HS-5 (cell line): ENCODE data around the gene CACNA2D3.
"Not testable (repeated sequence)": the region's sequence is repeated elsewhere in the genome, so short reads cannot be mapped to it uniquely, and the experiment has no call there.

ENCODE experiments used
- DNase-seq: peaks from one replicate; pipeline ENCODE4 v3.0.0-alpha.2; 2012; ENCODE audit warnings: low read depth

CACNA2D3 gene

GRCh38 chr3:54631516-54632325, 509.4 kb downstream of the CACNA2D3 start:
- no peak for DNase-seq

DNA sequence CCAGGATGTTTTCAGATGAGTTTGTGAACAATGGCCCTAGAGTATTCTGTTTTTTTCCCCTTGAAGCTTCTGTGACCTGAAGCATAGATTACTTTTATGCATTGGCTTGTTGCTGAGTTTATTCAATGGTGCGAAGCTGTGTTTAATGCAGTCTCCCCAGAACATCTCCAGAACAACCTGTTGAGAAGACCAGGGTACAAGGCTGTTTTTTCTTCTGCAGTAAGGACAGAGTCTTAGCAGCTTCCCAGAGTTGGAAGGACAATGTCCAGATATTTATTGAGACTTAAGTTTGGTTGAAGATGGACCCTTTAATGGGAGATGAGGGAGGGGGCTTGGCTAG, 509.9 kb downstream of the CACNA2D3 start:
- no peak for DNase-seq

- DNase-seq, result no peak
Observed at GRCh38 chr3:54632834-54633233, 510.5 kb downstream of the CACNA2D3 start.

- no peak for DNase-seq
Observed at GRCh38 chr3:54633444-54634121, 511.2 kb downstream of the CACNA2D3 start.

- DNase-seq, result no peak
Observed at GRCh38 chr3:54634122-54634469, 511.7 kb downstream of the CACNA2D3 start.

DNA sequence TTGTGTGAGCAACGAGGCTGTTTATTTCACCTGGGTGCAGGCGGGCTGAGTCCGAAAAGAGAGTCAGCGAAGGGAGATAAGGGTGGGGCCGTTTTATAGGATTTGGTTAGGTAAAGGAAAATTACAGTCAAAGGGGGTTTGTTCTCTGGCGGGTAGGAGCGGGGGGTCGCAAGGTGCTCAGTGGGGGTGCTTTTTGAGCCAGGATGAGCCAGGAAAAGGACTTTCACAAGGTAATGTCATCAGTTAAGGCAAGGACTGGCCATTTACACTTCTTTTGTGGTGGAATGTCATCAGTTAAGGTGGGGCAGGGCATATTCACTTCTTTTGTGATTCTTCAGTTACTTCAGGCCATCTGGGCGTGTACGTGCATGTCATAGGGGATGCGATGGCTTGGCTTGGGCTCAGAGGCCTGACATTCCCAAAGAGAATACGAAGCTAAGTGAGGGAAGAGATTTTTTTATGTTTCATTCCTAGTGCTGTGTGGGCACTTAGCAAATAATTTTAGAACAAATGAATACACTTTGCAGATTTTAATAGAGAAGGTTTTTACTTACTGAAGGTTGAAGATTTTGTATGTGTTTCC, 517.5 kb downstream of the CACNA2D3 start:
- DNase-seq, result not testable (repeated sequence)

GRCh38 chr3:54641226-54642014, 519.1 kb downstream of the CACNA2D3 start:
- DNase-seq, result no peak

GRCh38 chr3:54642147-54642546, 519.8 kb downstream of the CACNA2D3 start:
- no peak for DNase-seq

DNA sequence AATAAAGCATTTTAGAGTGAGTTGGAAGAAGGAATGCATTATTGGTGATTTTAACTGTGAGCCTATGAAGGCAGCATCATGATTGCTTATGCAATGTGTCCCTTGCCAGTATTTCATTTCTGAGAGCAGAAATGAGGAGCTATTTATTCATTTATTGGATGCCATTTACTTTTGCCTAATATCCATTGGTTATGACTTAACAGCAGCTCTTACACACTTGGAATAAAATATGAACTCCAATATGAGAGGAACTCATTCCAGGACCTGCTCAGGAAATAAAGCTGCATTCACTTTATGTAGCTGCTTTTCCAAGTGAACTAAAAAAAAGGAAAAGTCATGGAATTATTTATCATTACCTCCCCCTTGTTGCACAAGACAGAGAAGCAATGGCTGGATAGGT, 525.4 kb downstream of the CACNA2D3 start:
- no peak for DNase-seq

- no peak for DNase-seq
Observed at GRCh38 chr3:54649551-54649950, 527.2 kb downstream of the CACNA2D3 start.

- no peak for DNase-seq
Observed at GRCh38 chr3:54653456-54654195, 531.3 kb downstream of the CACNA2D3 start.

DNA sequence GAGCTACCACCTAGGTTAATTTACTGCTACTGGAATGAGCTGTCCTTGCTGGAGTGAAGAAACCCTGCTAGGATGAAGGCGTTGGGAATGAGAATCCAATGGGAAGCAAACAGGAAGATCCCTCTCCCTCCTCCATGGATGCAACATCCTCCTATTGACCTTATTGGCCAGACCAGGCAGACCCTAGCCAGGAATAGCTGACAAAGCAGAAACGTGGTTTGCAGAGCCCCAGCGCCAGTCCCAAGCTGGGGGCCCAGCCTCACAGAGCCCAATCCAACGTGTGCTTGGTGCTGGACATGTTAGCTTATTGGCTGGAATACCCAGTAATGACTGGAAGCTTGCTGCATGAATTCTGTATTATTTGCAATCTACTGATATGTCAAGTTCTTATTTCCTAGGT, 532.4 kb downstream of the CACNA2D3 start:
- no peak for DNase-seq

DNA sequence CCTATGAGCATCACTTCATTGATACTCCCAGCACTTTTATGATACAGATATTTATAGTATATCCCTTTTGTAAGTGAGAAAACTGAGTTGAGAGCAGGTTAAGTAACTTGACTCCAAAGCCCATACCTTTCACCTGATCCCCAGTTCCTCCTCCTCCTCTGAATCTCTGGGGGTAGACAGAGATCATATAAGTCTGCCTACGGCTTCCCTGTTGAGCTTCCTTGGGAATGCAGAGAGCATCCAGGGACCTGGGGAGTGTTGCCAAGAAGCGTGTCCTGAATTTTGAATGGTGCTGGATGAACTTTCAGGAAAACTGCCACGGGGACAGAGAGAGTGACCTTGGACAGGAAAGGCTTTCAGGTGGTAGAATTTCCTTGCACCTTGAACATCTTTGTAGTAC, 537.0 kb downstream of the CACNA2D3 start:
- DNase-seq, result no peak

DNA sequence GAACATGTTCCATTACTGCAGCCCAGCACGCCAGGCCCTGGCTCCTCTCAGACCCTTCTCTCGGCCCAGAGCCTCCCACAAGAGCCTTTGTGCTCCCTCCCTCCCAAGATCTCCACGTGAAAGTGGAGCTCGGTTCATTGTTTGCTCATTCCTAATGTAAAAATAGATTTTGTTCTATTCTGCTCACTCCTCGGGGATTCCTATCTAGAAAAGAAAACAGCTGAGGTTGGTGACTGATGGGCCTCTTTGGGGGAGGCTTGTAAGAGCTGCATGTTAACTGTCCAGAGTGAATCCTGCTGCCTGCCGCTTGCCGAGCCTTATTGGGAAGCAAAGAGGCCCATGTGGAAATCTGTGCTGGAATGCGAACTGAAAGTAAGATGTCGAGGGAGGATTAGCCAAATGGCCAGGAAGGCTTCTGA, 538.4 kb downstream of the CACNA2D3 start:
- DNase-seq, result no peak

- no peak for DNase-seq
Observed at GRCh38 chr3:54661151-54661550, 538.8 kb downstream of the CACNA2D3 start.

DNA sequence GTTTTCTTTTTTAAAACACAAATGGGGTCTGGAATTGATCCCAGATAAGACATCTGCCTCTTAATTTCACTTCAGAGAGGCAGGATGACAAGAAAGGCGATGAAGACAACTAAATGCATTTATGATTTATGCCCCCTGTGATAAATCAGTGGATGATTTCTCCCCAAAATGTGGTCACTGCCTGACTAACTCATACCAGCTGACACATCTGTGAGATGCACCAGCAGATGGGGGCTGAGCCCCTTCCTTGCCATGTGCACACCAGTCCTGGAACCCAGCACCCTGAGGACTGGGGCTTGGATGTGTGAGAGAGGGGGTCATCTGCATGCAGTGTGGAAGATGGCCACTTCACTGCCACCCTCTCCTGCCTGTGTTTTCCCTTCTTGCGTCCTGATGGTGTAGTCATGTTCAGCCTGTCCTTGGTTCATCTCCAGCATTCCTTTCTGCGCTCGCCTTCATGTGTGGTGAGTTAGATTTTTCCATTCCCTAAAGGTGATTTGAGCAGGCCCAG, 541.2 kb downstream of the CACNA2D3 start:
- no peak for DNase-seq

GRCh38 chr3:54665016-54665600, 542.8 kb downstream of the CACNA2D3 start:
- DNase-seq, result no peak

GRCh38 chr3:54668236-54668635, 545.9 kb downstream of the CACNA2D3 start:
- DNase-seq, result no peak

GRCh38 chr3:54670201-54671000, 548.0 kb downstream of the CACNA2D3 start:
- no peak for DNase-seq

- no peak for DNase-seq
Observed at GRCh38 chr3:54671511-54671910, 549.2 kb downstream of the CACNA2D3 start.
